Measurements from ENCODE around the gene CYS1.
A peak's percentile ranks its signal among the peaks of the same experiment; 100 is the strongest.

The CYS1 gene

DNA sequence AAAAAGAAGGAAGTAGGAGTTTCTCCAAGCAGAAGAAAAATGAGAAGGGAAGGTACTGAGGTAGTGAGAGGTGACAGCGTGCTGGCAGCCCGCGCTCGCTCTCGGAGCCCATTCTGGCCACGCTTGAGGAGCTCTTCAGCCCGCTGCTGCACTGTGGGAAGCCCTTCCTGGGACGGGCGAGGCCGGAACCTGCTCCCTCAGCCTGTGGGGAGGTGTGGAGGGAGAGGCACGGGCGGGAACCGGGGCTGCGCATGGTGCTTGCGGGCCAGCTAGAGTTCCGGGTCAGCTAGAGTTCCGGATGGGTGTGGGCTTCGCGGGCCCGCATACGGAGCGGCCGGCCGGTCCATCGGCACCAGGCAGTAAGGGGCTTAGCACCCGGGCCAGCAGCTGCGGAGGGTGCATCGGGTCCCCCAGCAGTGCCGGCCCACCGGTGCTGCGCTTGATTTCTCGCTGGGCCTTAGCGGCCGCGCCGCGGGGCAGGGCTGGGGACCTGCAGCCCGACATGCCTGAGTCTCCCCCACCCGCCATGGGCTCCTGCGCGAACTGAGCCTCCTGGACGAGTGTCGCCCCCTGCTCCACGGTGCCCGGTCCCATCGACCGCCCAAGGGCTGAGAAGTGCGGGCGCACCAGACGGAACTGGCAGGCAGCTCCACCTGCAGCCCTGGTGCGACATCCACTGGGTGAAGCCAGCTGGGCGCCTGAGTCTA is 11.1 kb upstream of the CYS1 start:
- no peak for DNase-seq

GRCh38 chr2:10089565-10090190 is 9.5 kb upstream of the CYS1 start:
- no peak for DNase-seq

GRCh38 chr2:10087360-10087759 is 7.1 kb upstream of the CYS1 start:
- DNase-seq = no peak

- no peak for DNase-seq
These were observed 6.7 kb upstream of the CYS1 start for GRCh38 chr2:10086950-10087349.

- no peak for DNase-seq
These were observed 5.5 kb upstream of the CYS1 start for GRCh38 chr2:10085668-10086059.

DNA sequence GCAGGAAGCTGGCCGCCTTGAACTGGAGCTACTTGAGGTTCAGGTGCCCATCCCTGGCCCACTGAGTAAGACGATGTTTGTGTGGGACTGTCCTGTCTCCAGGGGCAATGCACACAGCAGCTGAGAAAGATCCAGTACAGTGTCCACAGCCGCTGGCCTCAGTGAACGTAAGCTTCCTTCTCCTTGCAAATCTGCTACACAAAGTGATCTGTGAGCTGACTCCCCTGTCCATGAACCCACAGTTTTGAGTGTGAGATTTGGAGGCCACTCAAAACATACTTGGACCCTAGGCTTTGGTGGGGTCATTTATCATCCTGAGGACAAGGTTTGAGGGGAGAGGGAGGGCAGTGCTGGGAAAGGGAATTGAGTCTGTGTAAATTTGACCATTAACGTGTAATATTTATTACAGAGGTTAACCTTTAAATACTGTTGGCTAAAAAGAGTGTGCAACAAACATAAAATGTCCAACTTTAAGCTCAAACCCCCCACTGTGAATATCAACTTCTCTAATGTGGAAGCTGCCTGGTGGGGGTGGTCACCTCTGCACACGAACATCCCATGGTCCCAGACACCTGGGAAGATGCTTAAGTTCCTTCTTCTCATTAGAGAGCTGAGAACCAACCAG is 4.9 kb upstream of the CYS1 start:
- DNase-seq = no peak

DNA sequence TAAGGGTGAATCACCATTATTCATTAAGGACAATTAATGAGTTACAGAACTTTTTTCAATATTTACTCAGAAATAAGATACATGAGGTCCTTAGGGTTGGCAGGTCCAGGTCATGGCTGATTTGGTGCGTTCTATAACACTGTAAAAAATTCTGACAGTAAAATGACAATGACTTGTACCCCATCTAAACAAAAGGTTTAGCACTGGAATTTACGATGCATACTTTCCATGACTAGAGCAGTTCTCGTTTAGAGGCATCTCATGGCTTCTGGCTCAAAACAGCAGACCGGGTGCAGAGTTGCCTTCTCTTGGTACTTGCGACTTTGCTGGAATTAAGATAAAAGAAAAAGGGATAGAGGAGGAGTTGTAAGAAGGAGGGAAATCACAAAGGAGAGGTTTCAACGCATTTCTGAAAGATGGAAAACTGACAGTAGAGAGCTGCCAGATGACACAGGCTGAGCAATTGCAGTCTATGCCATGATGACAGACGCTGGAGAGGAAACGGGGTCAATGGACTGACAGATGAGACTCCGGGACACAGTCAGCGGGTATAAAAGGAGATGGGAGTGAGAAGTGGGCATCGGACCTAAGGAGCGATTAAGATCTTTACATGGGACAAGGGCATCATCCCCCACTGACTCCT is 4.1 kb upstream of the CYS1 start:
- no peak for DNase-seq

- no peak for DNase-seq
These were observed 3.5 kb upstream of the CYS1 start for GRCh38 chr2:10083692-10084211.

GRCh38 chr2:10083046-10083445 is 2.8 kb upstream of the CYS1 start:
- DNase-seq = no peak

GRCh38 chr2:10080536-10081304 is 509 bp upstream of the CYS1 start:
- no peak for DNase-seq

DNA sequence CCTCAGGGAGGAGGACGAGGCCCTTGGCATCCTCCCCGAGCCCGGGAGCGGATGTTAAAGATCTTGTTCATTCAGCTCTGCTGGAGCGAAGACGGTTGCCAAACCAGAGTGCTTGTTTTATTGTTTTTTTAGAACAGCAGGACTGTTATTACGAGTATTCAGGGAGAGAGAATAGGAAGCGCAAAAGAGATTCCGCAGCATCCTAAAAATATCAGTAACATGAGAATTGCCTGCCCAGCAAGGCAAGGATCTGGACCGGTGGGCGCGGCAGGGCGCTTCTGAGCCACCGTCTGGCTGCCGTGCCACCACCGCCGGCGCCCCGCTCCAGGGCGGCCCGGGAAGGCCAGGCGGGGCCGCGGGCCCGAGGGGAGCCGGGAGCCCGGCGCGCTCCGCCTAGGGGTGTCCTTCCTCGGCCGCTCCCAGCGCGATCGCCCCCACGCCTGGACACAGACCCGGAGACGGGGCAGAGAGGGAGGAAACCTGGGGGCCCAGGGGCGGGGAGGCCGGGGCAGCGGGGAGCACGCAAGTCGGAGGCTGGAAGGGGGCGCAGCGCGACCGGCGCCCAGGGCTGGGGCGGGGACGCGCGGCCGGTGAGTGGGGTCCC is 843 bp downstream of the CYS1 start:
- no peak for DNase-seq

DNA sequence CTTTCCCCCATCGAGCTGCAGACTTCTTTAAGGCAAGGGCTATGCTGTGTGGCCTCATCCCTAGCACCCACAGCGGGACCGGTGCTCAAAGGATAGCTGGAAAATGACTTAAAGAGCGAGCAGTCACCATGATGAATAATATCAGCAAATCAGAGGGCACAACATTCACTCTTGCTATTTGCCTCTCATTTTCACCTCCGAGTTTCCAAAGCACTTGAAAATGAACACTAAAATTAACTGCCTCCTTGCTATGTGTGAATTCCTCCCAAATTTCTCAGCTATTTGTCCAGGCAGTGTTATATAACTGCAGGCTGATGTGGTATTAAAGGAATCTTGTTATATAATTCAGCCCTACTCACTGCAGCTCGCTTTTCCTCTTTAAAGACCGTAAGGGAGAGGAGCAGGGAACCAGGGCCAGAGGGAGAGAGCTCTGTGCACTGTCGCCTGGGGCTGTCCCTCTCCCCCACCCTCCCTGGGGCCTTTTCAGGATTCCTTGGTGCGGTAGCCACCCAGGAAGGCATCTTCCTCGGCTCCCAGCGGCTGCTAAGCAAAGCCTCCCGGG is 1.4 kb downstream of the CYS1 start:
- no peak for DNase-seq

GRCh38 chr2:10078001-10078400 is 2.2 kb downstream of the CYS1 start:
- DNase-seq = no peak

GRCh38 chr2:10076988-10077527 is 3.2 kb downstream of the CYS1 start:
- no peak for DNase-seq

DNA sequence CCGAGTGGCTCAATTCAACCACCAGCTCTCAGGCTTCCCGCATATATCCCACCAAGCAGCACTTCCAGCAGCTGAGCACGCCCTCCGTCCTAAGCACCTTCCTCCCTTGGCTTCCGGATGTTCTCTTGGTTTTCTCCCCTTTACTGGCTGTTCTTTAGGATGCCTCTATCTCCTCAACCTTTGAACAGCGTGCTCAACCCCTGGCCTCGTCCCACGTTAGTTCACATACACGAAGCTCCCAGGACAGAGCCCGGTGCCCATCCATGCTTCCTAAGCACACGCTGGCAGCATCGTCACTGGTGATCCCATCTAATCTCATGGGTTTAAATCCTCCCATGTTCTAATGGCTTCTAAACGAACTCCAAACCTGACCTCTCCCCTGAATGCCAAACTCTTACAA is 3.7 kb downstream of the CYS1 start:
- no peak for DNase-seq

- DNase-seq = no peak
These were observed 4.5 kb downstream of the CYS1 start for GRCh38 chr2:10075571-10076209.

GRCh38 chr2:10075101-10075500 is 5.1 kb downstream of the CYS1 start:
- no peak for DNase-seq

DNA sequence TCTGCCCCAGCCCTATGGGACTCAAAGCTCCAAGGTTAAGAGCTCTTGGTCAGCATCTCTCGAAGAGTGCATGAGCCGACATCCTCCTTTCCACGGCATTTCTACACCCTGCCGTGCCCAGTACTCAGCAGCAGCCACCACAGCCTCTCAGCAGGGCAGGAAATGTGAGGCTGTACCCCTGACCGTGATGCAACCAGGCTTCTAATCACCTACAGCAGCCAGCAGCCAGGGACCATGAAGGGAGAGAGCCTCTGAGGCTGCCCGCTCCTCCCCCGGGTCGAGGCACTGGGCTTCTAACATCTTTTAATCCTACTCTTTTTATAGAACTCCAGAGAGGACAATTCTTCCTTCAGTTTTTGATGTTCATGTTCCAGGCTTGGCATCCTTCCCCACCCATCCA is 6.5 kb downstream of the CYS1 start:
- no peak for DNase-seq

DNA sequence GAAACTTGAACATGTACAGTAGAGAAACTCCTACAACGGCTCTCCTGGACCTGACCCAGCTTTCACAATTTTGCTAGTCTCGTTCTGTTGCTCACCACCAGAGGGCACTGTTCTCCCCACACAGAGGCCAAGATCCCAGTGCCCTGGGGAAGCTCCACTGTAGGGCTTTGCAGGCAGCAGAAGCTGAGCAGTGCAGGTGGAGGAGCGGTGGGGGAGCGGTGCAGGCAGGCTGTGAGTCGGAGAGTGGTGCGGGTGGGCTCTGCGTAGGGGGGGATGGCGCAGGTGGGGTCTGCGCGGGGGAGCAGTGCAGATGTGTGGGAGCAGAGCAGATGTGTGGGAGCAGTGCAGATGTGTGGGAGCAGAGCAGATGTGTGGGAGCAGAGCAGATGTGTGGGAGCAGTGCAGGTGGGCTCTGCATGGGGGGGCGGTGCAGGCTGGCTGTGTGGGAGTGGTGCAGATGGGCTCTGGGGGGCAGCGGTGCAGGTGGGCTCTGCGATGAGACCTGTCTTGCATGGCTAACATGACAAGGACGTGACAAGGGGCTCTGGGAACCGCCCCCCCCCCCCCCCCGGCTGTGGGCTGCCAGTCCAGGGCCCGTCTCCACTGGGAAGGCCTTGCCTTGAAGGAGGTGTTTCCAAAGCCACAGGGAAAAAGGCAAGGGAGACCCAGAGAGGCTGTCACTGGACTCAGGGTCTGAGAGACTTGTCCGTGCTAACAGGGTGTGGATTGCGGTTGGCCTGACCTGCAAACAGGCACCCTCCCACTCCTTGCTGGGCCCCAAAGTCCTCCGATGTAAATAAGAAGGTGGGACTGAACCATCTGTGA is 7.3 kb downstream of the CYS1 start:
- DNase-seq = peak; percentile 42

- no peak for DNase-seq
These were observed 8.6 kb downstream of the CYS1 start for GRCh38 chr2:10071595-10071994.

Data from NCI-H1436 treated with DMSO at 0.1 percent for 48 hours (cell line).